ENCODE results near the gene TRIM44. TPM values are rescaled to one million over a fixed set of nuclear protein-coding genes. Genes with fewer than 3 reads are reported as not detected.
"Not testable (repeated sequence)": the region's sequence is repeated elsewhere in the genome, so short reads cannot be mapped to it uniquely, and the experiment has no call there.

The TRIM44 gene
- total RNA-seq, 1 donor from 2014 or later: 15.5 TPM

GRCh38 chr11:35815556-35816315, 153.2 kb downstream of the TRIM44 start:
- DNase-seq: peak; percentile 82

DNA sequence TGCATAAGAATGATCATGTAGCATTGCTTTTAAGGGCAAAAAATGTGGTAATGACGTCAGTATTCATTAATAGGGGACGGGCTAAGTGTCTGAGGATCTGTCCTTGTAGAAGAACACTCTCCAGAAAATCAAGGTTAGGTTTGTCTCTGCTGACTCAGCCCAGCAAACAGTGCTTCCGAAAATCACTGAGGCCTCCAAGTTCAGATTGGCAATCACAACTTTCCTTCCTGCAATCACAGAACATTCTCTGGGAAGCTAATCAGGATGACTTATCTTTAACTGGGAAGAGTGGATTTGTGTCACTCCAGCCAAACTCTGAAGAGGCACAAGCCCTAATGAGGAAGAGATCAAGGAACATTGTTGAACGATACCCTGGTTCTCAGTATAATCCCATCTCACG, 158.0 kb downstream of the TRIM44 start:
- DNase-seq: no peak

- DNase-seq: no peak
These were observed 160.4 kb downstream of the TRIM44 start for GRCh38 chr11:35822815-35823495.

- DNase-seq: no peak
These were observed 161.2 kb downstream of the TRIM44 start for GRCh38 chr11:35823742-35824298.

DNA sequence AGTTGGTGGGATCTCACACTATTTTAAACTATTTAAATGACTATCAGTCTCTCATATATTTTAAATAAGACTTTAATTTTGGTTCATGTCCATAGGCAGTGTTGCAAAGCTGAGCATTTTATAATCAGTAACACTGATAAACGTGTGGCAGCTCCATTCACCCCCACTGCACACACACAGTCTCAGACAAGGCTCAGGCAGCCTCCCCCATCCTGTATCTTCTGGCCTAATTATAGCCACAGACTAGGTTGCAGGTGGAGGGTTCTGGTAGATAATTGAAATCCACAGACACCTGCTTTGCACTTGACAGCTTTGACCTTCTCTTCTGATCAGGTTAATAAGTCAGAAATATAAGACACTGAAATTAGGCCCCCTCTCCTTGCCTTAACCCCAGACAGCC, 162.8 kb downstream of the TRIM44 start:
- no peak for DNase-seq

GRCh38 chr11:35826006-35826405, 163.4 kb downstream of the TRIM44 start:
- no peak for DNase-seq

GRCh38 chr11:35826949-35827348, 164.4 kb downstream of the TRIM44 start:
- DNase-seq: no peak

- DNase-seq: no peak
These were observed 173.6 kb downstream of the TRIM44 start for GRCh38 chr11:35836205-35836604.

GRCh38 chr11:35838071-35838470, 175.5 kb downstream of the TRIM44 start:
- DNase-seq: no peak

GRCh38 chr11:35838697-35839367, 176.3 kb downstream of the TRIM44 start:
- not testable (repeated sequence) for DNase-seq

- DNase-seq: no peak
These were observed 177.0 kb downstream of the TRIM44 start for GRCh38 chr11:35839368-35840161.

DNA sequence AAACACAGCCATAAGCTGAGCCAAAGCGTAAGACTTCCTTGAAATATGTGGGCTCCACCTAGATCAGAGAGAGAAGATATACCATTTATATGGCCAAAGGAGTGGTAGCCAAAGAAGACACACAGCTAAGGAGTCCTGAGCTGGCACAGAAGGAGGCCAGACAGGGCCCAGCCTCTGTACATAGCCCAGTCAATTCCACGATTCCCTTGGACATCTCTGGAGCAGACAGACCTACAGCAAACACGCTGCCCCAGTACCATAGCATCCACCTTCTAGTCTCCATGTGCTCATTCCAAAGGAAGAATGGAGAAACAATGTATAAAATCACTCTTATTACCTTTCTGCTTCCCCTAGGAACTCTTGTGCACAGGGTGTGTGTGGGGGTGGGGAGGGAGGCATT, 179.2 kb downstream of the TRIM44 start:
- DNase-seq: no peak

DNA sequence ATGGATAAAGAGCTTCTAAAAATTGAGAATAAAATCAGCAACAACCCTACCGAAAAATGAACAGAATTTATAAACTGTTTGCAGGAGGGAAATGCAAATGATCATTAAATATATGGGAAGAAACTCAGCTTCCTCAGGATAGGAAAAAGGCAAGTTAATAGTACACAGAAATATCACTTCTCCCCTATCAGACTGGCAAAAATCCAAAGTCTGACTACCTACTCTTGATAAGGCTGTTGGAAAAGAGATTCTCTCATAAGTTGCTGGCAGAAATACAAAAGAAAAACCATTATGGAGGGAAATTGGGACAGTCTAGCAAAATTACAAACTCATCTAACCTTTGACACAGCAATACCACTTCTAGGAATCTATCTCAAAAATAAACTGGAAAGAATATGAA, 180.4 kb downstream of the TRIM44 start:
- DNase-seq: no peak

DNA sequence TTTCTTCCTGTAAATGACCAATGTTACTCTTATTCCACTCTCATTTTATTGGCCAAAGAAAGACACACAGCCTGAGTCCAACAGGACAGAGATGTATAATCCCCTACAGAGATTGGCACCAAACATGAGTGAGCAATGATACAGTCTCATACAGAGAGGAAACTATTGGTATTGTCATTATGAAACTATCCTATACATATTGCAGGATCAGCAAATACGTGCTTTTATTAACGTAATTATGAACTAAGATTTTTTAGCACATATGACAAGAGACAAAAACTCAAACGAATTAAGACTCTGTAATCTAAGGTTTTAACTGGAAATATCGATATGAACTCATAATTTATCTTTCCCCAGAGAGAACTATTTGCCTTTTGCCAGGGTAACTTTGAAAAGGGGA, 182.0 kb downstream of the TRIM44 start:
- no peak for DNase-seq

DNA sequence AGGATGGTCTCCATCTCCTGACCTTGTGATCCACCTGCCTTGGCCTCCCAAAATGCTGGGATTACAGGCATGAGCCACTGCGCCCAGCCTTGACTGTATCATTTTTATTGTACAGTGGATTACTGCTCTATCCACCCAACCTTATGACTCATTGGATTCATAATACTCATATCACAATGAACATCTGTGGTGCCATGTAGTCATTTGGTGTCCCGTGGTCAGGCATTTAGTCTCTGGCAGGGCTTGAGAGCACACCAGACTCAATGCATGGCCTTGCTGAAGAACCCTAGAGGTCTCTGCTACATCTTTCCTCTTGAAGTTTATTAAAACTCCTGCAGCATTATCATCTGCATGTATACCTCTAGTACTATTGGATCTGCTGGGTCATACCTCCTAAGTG, 183.3 kb downstream of the TRIM44 start:
- DNase-seq: no peak

DNA sequence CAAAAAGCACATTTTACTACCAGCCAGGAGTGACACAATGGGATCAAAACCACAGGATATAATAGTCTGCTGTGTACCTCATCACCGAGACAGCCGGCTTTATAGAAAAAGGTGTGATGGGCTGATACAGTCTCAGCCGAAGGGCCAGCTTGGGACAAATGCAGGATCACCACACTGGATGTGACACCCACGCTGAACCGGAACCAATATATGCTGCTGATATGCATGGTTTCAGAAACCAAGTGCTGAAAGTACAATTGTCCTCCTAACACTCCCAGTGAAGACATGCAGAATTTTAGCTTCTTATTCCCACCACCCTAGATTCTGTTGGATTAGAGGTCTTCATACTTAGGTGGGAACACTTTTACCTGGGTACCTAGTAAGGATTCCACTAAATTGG, 184.3 kb downstream of the TRIM44 start:
- DNase-seq: no peak

- DNase-seq: no peak
These were observed 184.9 kb downstream of the TRIM44 start for GRCh38 chr11:35847473-35847872.

- peak; percentile 24 for DNase-seq
These were observed 186.0 kb downstream of the TRIM44 start for GRCh38 chr11:35848616-35849015.

- no peak for DNase-seq
These were observed 187.6 kb downstream of the TRIM44 start for GRCh38 chr11:35850191-35850590.

- DNase-seq: no peak
These were observed 188.8 kb downstream of the TRIM44 start for GRCh38 chr11:35851342-35851741.

DNA sequence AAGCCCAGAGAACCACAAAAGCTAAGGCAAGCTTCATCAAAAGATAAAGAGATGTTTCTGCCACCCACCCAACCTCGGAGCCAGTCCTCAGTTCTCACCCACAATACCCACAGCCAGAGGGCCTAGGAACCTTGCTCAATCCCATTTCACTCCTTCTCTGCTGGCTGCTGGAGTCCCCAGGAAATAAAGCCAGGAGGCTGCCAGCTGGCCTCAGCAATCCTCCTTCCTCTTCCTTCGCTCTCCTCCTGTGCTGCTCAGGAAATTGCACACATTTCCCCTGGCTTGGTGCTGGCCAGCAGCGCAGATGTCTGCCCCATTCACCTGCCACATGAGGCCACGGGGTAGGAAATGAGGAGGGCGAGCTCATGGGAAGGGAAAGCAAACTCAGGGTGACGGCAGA, 189.5 kb downstream of the TRIM44 start:
- DNase-seq: peak; percentile 14

GRCh38 chr11:35853971-35854370, 191.4 kb downstream of the TRIM44 start:
- peak; percentile 14 for DNase-seq

All from tongue (tissue), 2 donors.